ENCODE results near the gene AUNIP.

The AUNIP gene

DNA sequence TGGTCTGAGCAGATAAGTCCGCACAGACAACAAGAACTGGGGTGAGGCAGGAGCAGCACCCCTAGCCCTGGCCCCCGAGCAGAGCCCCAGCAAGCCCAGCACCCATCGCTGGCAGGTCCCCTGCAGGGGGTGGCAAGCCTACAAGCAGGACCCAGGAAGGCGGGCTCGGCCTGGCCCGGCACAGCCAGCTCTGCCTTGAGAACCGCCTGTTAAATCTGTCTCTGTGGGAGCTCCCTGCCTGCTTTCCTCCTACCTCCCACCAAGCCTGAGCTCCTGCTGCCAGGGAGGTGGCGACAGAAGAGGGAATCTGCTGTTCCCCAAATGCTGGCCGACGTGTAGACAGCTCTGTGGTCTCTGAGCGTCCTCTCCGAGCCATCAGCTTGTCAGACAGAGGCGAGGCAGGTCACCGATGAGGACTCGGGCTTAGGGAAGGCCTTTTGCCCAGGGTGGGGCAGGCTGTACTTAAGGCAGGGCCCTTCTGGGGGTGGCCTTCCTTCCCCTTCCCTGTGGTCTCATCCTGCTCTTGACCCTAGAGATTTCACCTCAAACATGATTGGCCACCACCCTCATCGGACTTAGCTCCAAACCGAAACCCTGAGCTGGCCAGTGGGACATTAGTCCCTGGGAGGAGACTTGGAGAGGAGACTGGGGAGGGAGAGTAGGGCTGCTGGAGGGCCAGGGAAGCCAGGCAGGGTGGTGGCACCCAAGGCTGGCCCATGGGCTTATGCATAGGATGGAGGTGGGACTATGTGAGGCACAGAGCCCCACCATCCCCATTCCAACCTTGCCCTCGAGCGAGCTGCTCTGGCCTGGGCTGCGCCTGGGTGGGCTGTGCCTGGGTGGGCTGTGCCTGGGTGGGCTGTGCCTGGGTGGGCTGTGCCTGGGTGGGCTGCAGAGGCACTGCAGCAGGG is 51.5 kb downstream of the AUNIP start:
- DNase-seq = no peak

DNA sequence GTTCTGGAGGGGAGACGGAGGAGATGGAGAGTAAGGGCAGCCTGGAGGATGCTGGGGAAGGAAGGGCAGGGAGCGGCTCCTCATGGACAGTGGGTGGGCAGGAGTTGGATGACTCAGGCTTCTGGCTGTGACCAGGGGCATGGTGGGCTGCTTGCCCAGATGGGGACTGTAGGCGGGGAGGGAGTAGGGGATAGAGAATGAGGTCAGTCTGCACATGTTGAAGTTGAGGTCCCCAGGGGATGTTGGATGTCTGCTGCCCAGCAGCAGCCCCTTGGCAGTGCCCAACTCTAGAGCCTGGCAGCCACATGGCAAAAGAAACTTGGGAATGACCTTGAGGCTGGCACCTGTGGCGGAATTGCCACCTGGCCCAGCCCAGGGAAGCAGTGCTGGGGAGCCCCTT is 52.8 kb downstream of the AUNIP start:
- peak; percentile 49 for DNase-seq

DNA sequence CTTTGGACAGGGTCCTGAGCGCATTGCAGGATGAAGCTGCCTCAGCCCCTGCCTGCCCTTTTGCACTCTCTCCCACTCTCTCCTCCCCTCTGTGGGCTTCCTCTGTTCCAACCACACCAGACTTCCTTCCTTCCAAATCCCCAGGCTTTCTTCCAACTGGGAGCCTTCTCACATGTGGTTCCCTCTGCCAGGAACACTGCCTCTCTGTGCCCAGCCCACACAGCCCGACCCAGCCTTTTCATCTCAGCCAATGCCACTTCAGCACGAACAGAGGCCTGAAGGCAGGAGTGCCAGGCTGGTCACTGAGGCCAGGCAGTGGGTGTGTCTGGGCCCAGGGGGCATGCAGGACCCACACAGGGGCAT is 53.4 kb downstream of the AUNIP start:
- DNase-seq = peak; percentile 33

DNA sequence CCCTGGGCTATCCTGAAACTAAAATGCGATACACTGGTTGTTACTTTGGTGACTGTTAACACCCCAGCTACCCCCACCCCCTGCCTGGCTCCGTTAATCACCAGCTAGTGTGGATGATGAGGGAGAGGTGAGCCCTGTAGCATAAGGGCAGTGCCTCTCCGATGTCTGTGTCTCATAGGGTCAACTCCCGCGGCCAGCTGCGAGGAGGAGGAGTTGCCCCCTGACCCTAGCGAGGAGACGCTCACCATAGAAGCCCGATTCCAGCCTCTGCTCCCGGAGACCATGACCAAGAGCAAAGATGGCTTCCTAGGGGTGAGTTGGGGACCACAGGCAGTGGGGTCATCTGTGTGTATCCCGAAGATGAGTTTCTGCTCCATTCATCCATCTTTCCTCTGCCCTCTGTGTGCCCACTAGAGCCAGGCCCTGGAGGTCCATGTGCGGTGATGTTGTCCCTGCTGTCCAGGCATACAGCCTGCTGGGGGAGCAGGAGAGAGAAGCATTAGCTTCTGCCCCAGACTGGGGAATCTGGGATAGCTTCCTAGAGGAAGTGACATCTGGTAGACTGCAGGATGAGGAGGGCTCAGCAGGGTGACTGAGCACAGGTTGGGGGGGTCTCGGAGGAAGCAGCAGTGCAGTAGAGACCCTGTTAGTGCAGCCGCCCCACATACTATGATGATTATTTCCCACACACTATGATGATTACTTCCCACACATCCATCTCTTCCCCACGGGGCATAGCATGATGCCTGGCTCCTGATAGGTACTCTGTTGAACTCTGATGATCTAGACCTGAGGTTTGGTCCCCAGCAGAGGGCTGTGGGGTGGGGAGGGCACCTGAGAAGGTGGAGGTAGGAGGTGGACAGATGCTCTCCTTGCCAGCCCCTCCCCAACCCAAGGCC is 54.0 kb downstream of the AUNIP start:
- no peak for DNase-seq

DNA sequence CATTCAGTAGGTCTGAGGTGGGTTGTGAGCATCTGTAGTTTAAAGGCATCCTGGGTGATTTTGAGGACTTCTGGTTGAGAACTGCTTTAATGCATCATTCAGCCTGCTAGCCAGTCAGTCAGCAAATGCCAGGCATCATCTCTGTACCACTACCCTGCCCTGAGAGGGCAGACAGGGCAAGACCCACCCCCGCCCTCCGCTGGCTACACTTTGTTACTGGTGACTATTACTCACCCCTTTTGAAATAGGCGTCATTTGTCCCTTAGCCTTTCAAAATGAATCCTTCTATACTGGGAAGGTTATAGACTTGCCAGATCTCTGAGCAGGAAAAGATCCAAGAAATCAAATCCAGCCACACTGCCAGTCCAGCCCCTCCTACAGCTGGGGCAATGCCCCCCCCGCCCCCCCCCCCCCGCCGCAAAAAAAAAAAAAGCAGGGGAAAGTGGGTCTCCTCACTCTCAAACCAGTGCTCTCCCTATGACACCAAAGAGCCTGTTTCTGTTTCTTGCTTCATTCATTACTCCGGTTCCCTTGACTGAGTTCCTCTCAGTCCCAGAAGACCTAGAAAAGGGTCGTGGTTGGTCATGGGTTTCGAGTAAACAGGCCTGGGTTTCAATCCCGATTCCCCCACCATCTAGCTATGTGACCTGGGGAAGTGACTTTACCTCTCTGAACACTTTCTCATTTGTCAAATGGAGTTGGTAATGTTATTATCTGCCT is 54.9 kb downstream of the AUNIP start:
- DNase-seq = no peak

DNA sequence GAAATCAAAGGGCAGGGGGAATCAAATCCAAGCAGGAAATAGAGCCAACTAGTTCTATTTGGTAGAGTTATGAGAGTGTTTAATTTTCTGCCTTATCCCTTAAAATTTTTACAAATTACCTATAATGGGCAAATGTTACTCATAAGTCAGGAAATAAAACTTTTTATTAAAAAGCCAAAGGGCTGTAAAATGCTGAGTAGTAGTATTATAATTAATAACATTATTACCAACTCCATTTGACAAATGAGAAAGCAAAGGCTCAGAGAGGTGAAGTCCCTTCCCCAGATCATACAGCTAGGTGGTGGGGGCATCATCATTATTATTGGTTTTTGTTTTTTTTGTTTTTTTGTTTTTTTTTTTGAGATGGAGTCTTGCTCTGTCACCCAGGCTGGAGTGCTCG is 55.9 kb downstream of the AUNIP start:
- no peak for DNase-seq

DNA sequence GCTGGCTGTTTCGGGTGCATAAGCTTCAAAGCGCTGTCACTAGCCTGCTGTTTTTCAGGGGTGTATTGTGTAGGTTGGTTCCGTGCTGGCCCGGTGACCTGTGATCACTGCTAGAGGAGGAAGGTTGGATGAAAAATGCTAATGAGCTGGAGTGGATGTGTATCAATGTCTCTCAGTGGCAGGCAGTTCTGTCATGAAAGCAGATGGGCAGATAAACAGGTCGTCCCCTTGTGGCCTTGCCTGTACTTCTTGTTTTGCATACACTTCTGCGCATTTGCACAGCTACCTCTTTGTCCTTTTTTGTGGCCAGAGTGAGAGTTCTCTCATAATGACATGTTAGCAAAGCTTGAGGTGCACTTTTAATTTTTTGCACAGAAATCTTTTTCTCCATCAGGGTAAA is 56.3 kb downstream of the AUNIP start:
- DNase-seq = no peak

DNA sequence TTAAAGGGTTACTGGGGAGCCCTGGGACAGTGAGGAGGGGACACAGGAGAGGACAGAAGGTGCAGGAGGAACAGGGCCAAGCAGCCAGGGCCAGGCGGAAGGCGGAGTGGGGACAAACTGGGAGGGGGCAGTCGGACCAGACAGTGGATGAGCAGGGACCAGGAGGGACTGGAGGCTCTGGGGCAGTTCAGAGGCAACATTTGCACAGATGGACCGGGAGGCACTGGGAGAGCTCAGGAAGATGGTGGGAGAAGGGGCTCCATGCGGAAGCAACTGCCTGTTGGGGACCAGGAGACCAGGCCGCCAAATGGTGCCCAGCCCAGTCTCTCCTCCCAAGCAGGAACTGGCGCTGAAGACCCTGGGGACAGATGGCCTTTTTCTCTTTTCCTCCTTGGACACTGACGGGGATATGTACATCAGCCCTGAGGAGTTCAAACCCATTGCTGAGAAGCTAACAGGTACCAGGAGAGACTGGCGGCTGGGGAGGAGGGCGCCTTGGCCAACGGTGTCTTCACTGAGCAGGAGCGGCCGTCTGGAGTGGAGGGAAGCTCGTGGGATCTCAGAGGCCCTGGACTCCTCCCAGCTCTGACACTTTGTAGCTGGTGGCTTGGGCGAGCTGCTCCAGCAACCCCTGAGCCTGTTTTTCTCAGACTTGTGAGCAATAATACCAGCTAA is 58.4 kb downstream of the AUNIP start:
- no peak for DNase-seq

DNA sequence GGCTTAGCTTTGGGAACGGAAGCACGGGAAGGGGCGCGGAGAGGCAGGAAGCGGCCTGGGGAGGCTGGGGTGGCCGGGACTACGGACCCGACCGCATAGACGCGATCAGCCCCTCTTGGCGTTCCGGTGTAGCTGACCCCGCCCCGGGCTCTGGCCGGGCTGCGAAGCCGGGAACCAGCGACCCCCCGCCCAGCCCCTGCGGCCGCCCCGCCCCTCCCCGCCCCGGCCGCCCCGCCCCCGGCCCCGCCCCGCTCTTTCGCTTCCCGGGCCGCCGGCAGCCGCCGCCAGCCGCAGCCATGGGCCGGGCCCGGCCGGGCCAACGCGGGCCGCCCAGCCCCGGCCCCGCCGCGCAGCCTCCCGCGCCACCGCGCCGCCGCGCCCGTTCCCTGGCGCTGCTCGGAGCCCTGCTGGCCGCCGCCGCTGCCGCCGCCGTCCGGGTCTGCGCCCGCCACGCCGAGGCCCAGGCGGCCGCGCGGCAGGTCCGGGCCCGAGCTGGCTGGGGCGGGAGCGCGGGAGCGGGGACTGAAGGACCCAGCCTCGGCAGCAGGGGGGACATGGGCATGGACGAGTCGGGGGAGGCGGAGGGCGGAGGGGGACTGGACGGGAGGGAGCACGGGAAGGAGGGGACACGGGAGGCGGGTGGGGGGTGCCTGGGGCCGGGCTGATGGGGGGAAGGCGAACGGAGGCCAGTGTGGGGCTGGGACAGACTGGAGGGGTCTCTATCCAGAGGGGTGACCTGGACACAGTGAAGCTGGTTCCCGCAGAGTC is 59.1 kb downstream of the AUNIP start, which contains the start of gene SELENON:
SELENON (plus strand) TSS at position 259 of the 768 bp plus-strand sequence; CDS start at position 297, 38 bp downstream.
- DNase-seq = no peak

DNA sequence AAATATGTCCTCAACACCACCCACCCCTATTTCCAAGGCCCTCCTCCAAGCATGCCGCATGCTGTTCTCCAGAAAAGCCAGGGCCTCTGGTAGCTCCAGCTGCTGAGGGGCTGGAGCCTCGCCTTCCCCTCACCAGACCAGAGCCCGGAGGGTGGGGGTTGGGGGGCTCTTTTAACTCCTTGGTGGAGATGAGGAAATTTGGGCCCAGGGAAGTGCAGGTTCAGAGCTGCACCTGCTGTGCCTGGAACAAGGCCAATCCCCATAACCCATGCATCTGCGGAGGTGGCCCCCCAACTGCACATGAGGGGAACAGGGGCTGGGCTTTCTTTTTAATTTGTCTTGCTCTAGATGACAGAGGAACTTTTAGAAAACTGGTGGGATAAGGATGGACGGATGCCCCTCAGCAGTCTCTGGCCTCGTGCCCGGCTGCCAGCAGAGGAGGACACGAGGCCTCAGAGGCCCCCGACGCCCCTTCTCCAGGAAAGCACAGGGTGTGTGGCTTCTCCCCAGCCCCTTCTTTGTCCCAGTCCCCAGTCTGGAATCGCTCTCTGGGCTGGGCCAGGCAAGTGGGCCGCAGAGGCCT is 59.8 kb downstream of the AUNIP start:
- DNase-seq = no peak

DNA sequence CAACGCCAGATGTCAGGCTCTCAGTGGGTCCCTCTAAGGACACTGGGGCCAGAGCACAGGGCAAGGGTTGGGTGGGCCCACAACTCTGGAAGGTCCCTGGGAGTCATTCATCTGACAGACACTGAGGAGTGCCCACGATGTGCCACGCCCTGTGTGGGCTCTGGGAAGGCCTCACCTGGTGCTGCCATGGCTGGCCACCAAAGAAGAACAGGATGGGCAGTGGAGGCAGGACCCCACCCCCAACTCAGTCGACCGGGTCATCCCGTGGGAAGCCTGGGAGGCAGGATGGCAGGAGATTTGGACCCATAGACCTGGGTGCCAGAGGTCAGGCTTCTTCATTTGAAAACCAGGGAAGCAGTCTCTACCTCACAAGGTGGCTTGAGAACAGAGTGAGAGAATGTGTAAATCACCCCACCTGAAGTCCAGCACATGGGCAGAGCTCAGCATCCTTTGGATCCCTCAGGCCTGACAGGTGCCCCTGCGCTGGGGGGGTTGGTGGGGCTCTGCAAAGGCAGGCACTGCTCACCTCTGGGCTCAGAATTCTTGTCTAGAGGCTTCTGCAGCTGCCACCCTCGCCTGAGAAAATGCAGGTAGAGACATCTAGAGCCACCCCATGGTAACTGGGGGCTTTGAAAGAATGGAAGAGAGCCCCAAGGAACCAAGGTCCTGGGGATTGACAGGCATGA is 60.4 kb downstream of the AUNIP start:
- DNase-seq = no peak

DNA sequence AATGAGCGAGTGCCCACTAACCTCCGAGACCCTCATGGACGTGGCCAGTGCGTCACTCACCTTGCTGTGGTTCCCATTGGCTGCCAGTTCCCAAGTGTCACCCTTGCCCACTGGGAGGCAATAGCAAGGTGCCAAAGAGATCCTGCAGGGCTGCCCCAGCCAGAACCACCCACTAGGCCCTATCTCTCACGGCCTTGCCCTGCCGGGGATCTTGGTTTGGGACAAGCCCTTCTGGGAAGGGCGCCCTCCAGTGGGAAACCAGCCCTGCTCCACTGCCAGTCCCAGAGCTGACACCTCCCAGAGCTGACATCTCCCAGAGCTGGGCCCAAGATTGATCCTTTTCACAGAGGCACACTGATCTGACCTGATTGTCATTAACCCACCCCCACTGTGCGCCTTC is 61.3 kb downstream of the AUNIP start:
- no peak for DNase-seq

DNA sequence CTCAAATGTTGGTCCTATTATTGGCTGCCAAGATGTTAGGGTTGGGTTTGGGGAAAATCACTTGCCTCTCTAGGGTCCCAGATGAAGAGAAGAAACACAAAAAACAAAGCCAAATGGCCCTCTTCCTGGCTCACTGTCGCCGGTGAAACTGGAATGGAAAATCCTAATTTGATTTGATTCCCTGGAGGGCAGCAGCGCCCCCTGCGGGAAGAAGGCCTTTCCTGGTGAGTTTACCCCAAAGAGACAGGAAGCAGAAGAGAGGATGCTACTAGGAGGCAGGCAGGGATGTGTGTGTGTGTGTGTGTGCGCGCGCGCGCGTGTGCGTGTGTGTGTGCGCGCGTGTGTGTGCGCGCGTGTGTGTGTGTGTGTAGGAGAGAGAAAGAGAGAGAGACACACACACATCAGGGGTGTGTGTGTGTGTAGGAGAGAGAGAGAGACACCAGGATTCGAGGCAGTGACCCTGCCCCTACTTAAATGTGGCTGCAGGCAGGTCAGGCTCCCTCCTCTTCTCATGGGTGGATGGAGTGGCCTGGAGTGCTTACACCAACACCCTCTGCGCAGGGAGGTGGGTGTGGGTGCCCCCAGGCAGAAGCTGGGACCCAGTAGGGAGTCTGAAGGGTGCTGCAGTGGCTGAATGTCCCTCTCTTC is 62.3 kb downstream of the AUNIP start:
- peak; percentile 72 for DNase-seq

DNA sequence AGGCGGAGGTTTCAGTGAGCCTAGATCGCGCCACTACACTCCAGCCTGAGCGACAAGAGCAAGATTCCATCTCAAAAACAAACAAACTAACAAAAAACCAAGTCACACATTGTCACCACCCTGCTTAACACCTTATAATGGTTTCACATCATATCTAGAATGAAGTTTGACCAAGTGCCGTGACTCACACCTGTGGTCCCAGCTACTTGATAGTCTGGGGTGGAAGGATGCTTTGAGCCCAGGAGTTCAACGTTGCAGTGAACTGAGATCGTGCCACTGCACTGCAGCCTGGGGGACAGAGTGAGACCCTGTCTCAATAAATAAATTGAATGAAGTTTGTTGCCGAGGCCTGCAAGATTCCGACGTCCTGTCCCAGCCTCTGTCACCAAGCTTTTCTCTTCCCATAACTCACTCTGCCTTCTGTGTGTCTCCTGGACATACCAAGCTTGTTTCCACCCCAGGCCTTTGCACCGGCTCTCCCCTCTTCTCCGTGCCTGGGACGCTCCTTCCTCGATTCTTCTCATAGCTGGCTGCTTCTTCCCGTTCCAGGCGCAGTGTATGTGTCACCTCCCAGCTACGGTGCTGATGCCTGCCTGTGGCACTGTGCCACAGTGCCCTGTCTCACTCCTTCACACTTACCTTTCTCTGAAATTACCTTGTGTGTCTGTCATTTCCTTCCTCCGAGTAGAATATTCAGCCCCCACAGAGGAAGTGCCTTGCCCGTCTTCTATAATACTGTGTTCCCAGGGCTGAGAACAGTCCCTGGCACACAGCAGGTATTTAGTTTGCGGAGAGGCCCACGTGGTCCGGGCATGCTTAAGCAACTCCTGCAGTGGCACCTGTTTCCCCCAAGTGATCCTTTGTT is 63.1 kb downstream of the AUNIP start:
- DNase-seq = no peak

DNA sequence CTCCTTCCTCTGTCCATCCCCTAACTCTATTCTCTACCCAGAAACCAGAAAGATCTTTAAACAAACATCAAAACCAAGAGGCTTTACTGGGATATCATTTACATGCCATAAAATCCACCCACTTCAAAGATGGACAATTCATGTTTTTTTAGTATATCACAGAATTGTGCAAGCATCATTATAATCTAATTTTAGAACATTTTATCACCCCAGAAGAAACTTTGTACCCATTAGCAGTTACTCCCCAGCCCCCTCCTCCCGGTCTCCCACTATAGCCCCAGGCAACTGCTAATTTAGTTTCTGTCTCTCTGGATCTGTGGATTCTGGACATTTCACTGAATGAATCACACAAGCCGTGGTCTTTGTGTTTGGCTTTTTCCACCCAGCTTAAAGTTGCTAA is 64.0 kb downstream of the AUNIP start:
- no peak for DNase-seq

DNA sequence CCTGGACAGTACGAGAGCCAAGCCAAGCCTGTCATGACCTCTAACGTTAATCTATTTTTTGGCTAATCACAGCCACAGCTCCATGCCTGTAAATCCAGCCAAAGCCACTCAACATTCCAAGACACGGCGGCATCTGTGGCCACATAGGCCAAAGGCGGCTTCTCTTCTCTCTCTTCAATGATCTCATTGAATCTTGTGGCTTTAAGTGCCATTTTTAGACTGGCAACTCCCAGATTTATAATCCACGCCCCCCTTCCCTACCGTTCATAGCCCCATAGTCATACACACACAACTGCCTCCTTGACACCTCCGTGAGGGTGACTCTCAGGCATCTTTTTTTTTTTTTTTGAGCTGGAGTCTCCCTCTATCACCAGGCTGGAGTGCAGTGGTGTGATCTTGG is 64.9 kb downstream of the AUNIP start:
- no peak for DNase-seq

DNA sequence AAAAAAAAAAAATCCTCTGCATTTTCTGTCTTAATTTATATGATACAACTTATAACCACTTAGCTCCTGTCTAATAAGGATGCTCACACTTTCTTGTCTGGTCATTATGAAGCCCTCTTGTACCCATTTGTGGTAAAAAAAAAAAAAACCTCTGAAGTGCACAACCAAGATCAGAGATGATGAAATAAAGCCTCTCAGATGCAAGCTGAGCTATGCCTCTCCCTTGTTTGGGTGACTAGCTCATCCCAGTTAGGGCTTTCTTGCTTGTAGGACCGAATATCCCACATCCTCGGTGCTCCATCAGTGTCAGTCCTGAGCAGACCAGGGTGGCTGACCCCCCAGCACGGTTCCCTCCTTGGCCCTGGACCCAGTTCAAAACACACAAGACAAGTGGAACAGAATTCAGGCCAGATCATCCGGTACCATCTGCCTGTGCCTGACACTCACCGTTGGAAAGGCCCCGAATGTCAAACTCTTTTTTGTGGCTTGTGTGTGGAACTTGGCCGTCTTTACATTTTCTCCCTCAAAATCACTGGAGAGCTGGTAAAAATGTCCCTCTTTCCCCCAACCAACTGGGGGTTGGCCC is 65.6 kb downstream of the AUNIP start:
- DNase-seq = no peak

DNA sequence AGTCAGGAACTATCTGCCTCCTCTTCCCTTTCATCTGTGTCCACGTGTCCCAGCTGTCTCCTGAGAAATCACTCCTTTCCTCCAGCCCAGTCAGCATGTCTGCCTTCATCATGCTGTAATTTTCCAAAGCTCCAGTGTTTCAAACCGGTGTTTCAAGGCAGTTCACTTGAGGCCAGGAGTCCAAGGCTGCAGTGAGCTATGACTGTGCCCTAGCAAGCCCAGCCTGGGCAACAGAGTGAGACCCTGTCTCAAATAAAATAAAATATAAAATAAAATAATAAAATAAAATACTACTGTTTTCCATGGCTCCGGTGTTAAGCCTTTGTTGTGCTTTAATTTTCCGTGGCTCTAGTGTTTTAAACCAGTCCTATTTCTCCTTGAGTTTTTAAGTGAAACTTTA is 67.1 kb downstream of the AUNIP start:
- no peak for DNase-seq

DNA sequence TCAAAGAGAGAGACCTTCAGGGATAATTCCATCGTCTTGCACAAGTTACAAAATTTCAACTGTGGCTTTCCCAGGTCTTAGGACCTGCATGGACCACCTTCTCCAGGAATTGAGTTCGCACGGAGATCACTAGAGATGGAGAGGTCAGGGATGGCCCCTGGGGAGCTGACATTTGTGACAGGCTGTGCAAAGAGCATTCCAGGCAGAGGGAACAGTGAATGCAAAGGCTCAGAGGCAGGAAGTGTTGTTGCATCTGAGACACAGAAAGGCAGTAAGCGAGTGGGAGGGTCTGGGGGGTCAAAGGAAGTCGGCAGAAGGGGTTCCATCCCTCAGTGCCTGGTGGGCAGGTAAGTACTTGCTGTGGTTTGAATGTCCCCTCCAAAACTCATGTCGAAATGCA is 68.8 kb downstream of the AUNIP start:
- no peak for DNase-seq

Data from NCI-H446 treated with DMSO at 0.1 percent for 48 hours (cell line).